B cell (primary cell): ENCODE measurements around the gene NSG1. TPM values are rescaled to one million over a fixed set of nuclear protein-coding genes. Genes with fewer than 3 reads are reported as not detected.

ENCODE experiments used
- ATAC-seq: fragments of 200-7000 bp; cut with Tn5 transposase; one replicate; pipeline ENCODE4 v1.10.0; 2021; ENCODE audit warnings: low read depth, mild to moderate bottlenecking, moderate number of reproducible peaks, moderate library complexity
- CTCF ChIA-PET: fragments of 350-600 bp; sonication (Branson Sonifier 250); formaldehyde crosslinking; loops from one replicate; lab custom pipeline; 2021; ENCODE audit warnings: antibody characterized with exemption, inconsistent platforms; lab: Charles Lee
- POLR2A ChIA-PET: fragments of 350-600 bp; sonication (Branson Sonifier 250); formaldehyde crosslinking; loops from one replicate; lab custom pipeline; 2021; ENCODE audit warnings: antibody characterized with exemption; lab: Charles Lee
- DNase-seq: peaks from one replicate; pipeline ENCODE4 v3.0.0; 2013
- H2AFZ ChIP-seq: 2 replicates; pipeline ENCODE4 v1.6.1; 2012; ENCODE audit warnings: mild to moderate bottlenecking, low read depth, low read length; ENCODE audit not compliant: insufficient read depth, poor library complexity, severe bottlenecking
- H3K27ac ChIP-seq, 2 donors: 1 replicate in 1 of 2; 2 replicates in 1 of 2; pipeline ENCODE4 v1.5.1; 2012 to 2013; ENCODE audit warnings: low read length in 2 of 2, mild to moderate bottlenecking in 2 of 2, moderate library complexity in 1 of 2
- H3K27me3 ChIP-seq, 4 experiments: fragments of 200-600 bp in 1 of 4; sonication (generic) in 1 of 4; replicated peaks in 1 of 4; 1 replicate in 2 of 4; 2 replicates in 2 of 4; pipeline versions ENCODE4 v1.6.1 to v1.7.0; 2013 to 2016; ENCODE audit warnings: low read length in 3 of 4, mild to moderate bottlenecking in 2 of 4, mixed read lengths in 1 of 4, moderate library complexity in 1 of 4; ENCODE audit not compliant: insufficient read depth in 4 of 4, control insufficient read depth in 3 of 4; ENCODE audit errors: control extremely low read depth in 1 of 4
- H3K36me3 ChIP-seq, 2 experiments: replicated peaks in 1 of 2; 1 replicate in 1 of 2; 2 replicates in 1 of 2; pipeline versions ENCODE4 v1.6.1 to v1.7.1; 2013; ENCODE audit warnings: low read length in 1 of 2; ENCODE audit not compliant: insufficient read depth in 2 of 2, control insufficient read depth in 1 of 2; ENCODE audit errors: control extremely low read depth in 1 of 2, extremely low read depth in 1 of 2
- H3K4me1 ChIP-seq, 2 donors: fragments of 200-600 bp in 1 of 2; sonication (generic) in 1 of 2; 1 replicate in 1 of 2; 2 replicates in 1 of 2; pipeline versions ENCODE4 v1.5.1 to v1.6.1; 2013 to 2017; ENCODE audit warnings: low read length in 2 of 2; ENCODE audit not compliant: control insufficient read depth in 2 of 2, insufficient read depth in 2 of 2
- H3K4me2 ChIP-seq: replicated peaks from 2 replicates; pipeline ENCODE3; 2012; ENCODE audit warnings: mild to moderate bottlenecking, low read depth, low read length; ENCODE audit not compliant: poor library complexity, severe bottlenecking
- H3K4me3 ChIP-seq, 5 experiments: fragments of 200-600 bp in 1 of 5; sonication (generic) in 1 of 5; 1 replicate in 3 of 5; 2 replicates in 2 of 5; pipeline versions ENCODE4 v1.5.1 to v1.7.0; 2011 to 2016; ENCODE audit warnings: low read length in 4 of 5, mild to moderate bottlenecking in 4 of 5, low read depth in 2 of 5, control low read depth in 1 of 5, moderate library complexity in 1 of 5; ENCODE audit not compliant: insufficient read depth in 1 of 5; ENCODE audit errors: control extremely low read depth in 1 of 5, extremely low read depth in 1 of 5
- H3K79me2 ChIP-seq: fragments of 200-600 bp; sonication (generic); one replicate; pipeline ENCODE4 v1.6.0; 2016; ENCODE audit warnings: low read length; ENCODE audit not compliant: control insufficient read depth, insufficient read depth
- H3K9ac ChIP-seq: fragments of 200-600 bp; sonication (generic); 2 replicates; pipeline ENCODE4 v1.6.1; 2017; ENCODE audit warnings: mild to moderate bottlenecking, low read length, moderate library complexity
- H3K9me3 ChIP-seq, 3 donors: one replicate each; pipeline versions ENCODE4 v1.6.1 to v1.7.1; 2013; ENCODE audit warnings: low read length in 2 of 3; ENCODE audit not compliant: control insufficient read depth in 2 of 3, insufficient read depth in 1 of 3; ENCODE audit errors: control extremely low read depth in 1 of 3
- H4K20me1 ChIP-seq: 2 replicates; pipeline ENCODE4 v1.6.0; 2012; ENCODE audit warnings: mild to moderate bottlenecking, low read length; ENCODE audit not compliant: insufficient read depth, control insufficient read depth, poor library complexity, severe bottlenecking
- H3K27ac Mint-ChIP-seq: one replicate; pipeline ENCODE4 v1.8.0; 2021; ENCODE audit warnings: mixed read lengths
- H3K27me3 Mint-ChIP-seq: one replicate; pipeline ENCODE4 v1.8.0; 2021; ENCODE audit warnings: mixed read lengths
- H3K4me1 Mint-ChIP-seq: one replicate; pipeline ENCODE4 v1.8.0; 2021; ENCODE audit warnings: mixed read lengths
- H3K4me3 Mint-ChIP-seq: one replicate; pipeline ENCODE4 v1.8.0; 2021; ENCODE audit warnings: mixed read lengths
- H3K9me3 Mint-ChIP-seq: one replicate; pipeline ENCODE4 v1.8.0; 2022; ENCODE audit warnings: mixed read lengths; ENCODE audit not compliant: insufficient read depth
- CTCF ChIP-seq: fragments of 200-600 bp; IDR thresholded peaks from one replicate; pipeline ENCODE4 v1.8.0; 2022; ENCODE audit warnings: antibody characterized with exemption, mild to moderate bottlenecking
- EZH2 ChIP-seq: IDR thresholded peaks from 2 replicates; pipeline ENCODE4 v1.6.1; 2012; ENCODE audit warnings: borderline replicate concordance, low read depth, mild to moderate bottlenecking, moderate library complexity, low read length; ENCODE audit not compliant: insufficient read depth, poor library complexity, severe bottlenecking
- WGBS: methylation state at CpG from one replicate; pipeline ENCODE4 v1.1.5; 2013; ENCODE audit warnings: missing lambda C conversion rate; ENCODE audit not compliant: insufficient coverage; 5-methylcytosine and 5-hydroxymethylcytosine counted together
- intact Hi-C: fragments of 100-400 bp; cut with micrococcal nuclease; formaldehyde crosslinking; loops from one replicate; pipeline ENCODE4 v1.10.0; 2022
- polyA plus RNA-seq: library from polyadenylated mRNA; depleted of rRNA; stranded (reverse); fragments of >200 nt; gene quantifications from 2 replicates; pipeline ENCODE4 v1.2.3, GENCODE V29; 2012
- total RNA-seq, 2 donors: library from RNA; stranded (reverse); fragments of 120-200 nt in 1 of 2; gene quantifications; 1 replicate in 1 of 2; 2 replicates in 1 of 2; pipeline versions ENCODE4 v1.2.3 to v1.2.4, GENCODE V29; 2013 to 2022

NSG1 gene
- total and polyA plus RNA-seq, 2 donors (not counting 1 experiment from before 2014, with no cell fraction given), result not detected

DNA sequence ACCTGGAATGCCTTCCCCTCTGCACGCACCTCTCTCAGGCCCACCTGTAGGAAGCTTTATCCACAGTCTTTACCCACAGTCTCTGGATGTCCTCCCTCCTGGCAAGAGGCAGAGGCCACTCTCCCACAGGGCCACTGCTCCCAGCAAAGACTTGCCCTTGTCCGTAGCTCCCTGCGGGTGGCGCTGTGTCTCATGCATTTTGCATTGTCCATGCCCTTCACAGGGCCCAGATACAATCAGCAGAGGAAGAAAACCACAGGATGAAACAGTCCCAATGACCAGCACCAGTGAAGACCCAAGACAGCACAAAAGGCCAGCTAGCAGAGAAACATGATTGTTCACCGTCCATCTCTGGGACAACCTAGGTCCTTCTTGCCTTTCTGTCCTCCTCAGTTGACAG, 2.1 kb upstream of the NSG1 start:
- Histone ChIP-seq H3K9me3 (peaks cover 0 to 2% (median 0%) of the 10 kb centered on the region in 3 donors), H4K20me1 (no peaks in the 10 kb centered on the region), H3K4me3 (no peak overlapping the region), H3K27me3 (peaks cover 0 to 54% (median 16%) of the 10 kb centered on the region in 4 experiments), H3K27ac (no peak overlapping the region), H3K36me3 (no peaks in the 10 kb centered on the region), H2AFZ (no peak overlapping the region), H3K79me2 (no peaks in the 10 kb centered on the region), H3K4me1 (peaks cover 13 to 23% of the 10 kb centered on the region in 2 donors), H3K4me2 (no peak overlapping the region), H3K9ac (no peak overlapping the region)
- Mint-ChIP-seq H3K27me3 (peaks cover 52% of the 10 kb centered on the region), H3K9me3 (no peaks in the 10 kb centered on the region), H3K4me1 (peaks cover 14% of the 10 kb centered on the region), H3K4me3 (peak overlapping the region; percentile 24), H3K27ac (no peak overlapping the region)
- TF ChIP-seq CTCF (no peak), EZH2 (no peak)
- ChIA-PET CTCF (no interaction called here), POLR2A (no interaction called here)
- intact Hi-C loops, result no loop called here
- DNase-seq (no peak), ATAC-seq (no peak)
- 45% methylated on average over 5 of the region's 5 CpGs for WGBS

DNA sequence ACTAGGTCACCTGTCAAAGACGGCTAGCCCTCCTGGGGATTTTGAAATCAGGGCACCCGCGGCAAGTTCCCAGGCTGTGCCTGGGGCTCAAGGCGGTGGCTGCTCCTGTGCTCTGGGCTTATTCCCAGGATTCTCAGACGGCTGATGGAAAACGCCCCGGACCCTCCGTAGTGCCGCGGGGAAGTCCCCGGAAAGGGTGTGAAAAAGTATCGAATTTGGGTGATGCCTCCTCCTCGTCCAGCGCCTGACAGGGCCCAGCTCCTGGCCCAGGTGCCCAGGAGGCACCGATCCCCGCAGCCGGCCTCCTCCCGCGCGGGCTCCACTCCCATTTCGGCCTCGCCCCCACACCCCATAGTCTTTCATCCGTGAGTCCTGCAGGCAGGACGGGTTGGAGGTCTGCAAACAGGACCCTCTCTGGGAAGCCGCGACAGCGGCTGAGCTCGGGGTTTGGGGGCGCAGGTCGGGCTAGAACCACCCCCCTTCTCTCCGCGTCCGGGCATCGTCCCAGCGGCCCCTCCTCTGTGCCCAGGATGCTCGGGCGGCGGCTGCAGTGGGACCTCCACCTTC, 1.1 kb upstream of the NSG1 start:
- H3K27me3 ChIP-seq, result peaks cover 0 to 57% (median 17%) of the 10 kb centered on the region in 4 experiments
- no peaks in the 10 kb centered on the region for H4K20me1 ChIP-seq
- intact Hi-C loops, result no loop called here
- Mint-ChIP-seq H3K9me3 (no peaks in the 10 kb centered on the region), H3K27ac (no peak overlapping the region), H3K4me1 (peaks cover 14% of the 10 kb centered on the region), H3K27me3 (peaks cover 54% of the 10 kb centered on the region), H3K4me3 (peak overlapping the region; percentile 16)
- TF ChIP-seq EZH2, result no peak
- no peak for TF ChIP-seq CTCF
- ChIA-PET CTCF (no interaction called here), POLR2A (no interaction called here)
- H3K36me3 ChIP-seq, result no peaks in the 10 kb centered on the region
- H3K9me3 ChIP-seq, result peaks cover 0 to 2% (median 0%) of the 10 kb centered on the region in 3 donors
- DNase-seq, result no peak
- ATAC-seq, result no peak
- no peak overlapping the region for H3K27ac ChIP-seq
- peak overlapping the region; percentile 54 for H3K4me2 ChIP-seq
- no peak overlapping the region for H2AFZ ChIP-seq
- no peaks in the 10 kb centered on the region for H3K79me2 ChIP-seq
- H3K4me1 ChIP-seq, result peaks cover 13 to 23% of the 10 kb centered on the region in 2 donors
- no peak overlapping the region for H3K9ac ChIP-seq
- 5% methylated on average over 38 of the region's 38 CpGs for WGBS
- no peak overlapping the region for H3K4me3 ChIP-seq
